ENCODE measurements around the gene ULK1. TPM values are rescaled to one million over a fixed set of nuclear protein-coding genes. Genes with fewer than 3 reads are reported as not detected.
"Not testable (repeated sequence)": the region's sequence is repeated elsewhere in the genome, so short reads cannot be mapped to it uniquely, and the experiment has no call there.

ULK1 gene
- total RNA-seq, 2 experiments from 2014 or later, result 85.0 to 91.6 TPM

DNA sequence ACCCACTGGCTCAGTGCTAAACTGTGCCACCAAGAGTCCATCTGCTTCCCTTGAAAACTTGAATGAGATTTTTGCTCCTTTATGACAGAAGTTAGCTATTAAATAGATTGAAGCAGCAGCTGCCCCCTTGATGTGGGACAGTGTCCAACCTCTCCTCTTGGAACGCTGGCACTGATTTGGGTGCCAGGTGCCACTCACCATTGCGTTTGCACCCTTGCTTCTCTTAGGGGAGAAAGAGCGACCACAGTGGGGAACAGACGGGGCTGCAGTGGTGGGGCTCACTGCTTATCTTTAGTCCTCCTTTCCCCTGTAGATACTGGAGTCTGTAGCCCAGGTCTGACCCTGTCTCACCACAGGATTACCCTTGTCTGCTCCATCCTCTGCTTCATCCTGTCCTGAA, 64.7 kb downstream of the ULK1 start:
- no peaks in the 10 kb centered on the region for H3K27me3 Mint-ChIP-seq
- TF ChIP-seq CTCF (IDR thresholded peaks at IDR 0.05), result no peak
- Histone ChIP-seq H3K9me3 (ENCODE audit: control insufficient read depth in 1 of 2, insufficient read depth in 1 of 2, low read length in 2 of 2) (no peaks in the 10 kb centered on the region), H3K36me3 (ENCODE audit: insufficient read depth, low read length) (peaks cover 15% of the 10 kb centered on the region), H3K27ac (ENCODE audit: low read depth in 1 of 2, low read length in 2 of 2) (no peak overlapping the region), H3K4me1 (ENCODE audit: insufficient read depth, low read length) (peaks cover 27% of the 10 kb centered on the region), H3K4me3 (ENCODE audit: low read length) (no peak overlapping the region), H3K27me3 (ENCODE audit: control insufficient read depth in 1 of 2, insufficient read depth in 2 of 2, low read length in 2 of 2) (no peaks in the 10 kb centered on the region)
- H3K4me1 Mint-ChIP-seq (ENCODE audit: low read depth), result peaks cover 66% of the 10 kb centered on the region
- ATAC-seq (ENCODE audit: poor library complexity), result no peak
- ChIA-PET POLR2A (no interaction called here), CTCF (no interaction called here)
- no peaks in the 10 kb centered on the region for H3K9me3 Mint-ChIP-seq
- no peak overlapping the region for H3K4me3 Mint-ChIP-seq
- H3K27ac Mint-ChIP-seq, result peak overlapping the region; percentile 78
- H3K36me3 Mint-ChIP-seq (ENCODE audit: low read depth), result peaks cover 34% of the 10 kb centered on the region
- DNase-seq, result no peak
- intact Hi-C loops (cut with DNase I, micrococcal nuclease), result no loop called here

GRCh38 chr12:131959641-131960589, 65.5 kb downstream of the ULK1 start:
- TF ChIP-seq CTCF (IDR thresholded peaks at IDR 0.05), result no peak
- H3K36me3 Mint-ChIP-seq (ENCODE audit: low read depth), result peaks cover 36% of the 10 kb centered on the region
- H3K27ac ChIP-seq (ENCODE audit: low read depth in 1 of 2, low read length in 2 of 2), result no peak overlapping the region
- ChIA-PET POLR2A (no interaction called here), CTCF (no interaction called here)
- no peaks in the 10 kb centered on the region for H3K9me3 ChIP-seq (ENCODE audit: control insufficient read depth in 1 of 2, insufficient read depth in 1 of 2, low read length in 2 of 2)
- H3K4me3 ChIP-seq (ENCODE audit: low read length), result no peak overlapping the region
- no peak for ATAC-seq (ENCODE audit: poor library complexity)
- intact Hi-C loops (cut with DNase I, micrococcal nuclease), result no loop called here
- peaks cover 18% of the 10 kb centered on the region for H3K36me3 ChIP-seq (ENCODE audit: insufficient read depth, low read length)
- peaks cover 24% of the 10 kb centered on the region for H3K4me1 ChIP-seq (ENCODE audit: insufficient read depth, low read length)
- H3K4me1 Mint-ChIP-seq (ENCODE audit: low read depth), result peaks cover 69% of the 10 kb centered on the region
- H3K4me3 Mint-ChIP-seq, result no peak overlapping the region
- H3K9me3 Mint-ChIP-seq, result no peaks in the 10 kb centered on the region
- H3K27ac Mint-ChIP-seq, result peak overlapping the region; percentile 78
- no peaks in the 10 kb centered on the region for H3K27me3 Mint-ChIP-seq
- DNase-seq, result no peak
- no peaks in the 10 kb centered on the region for H3K27me3 ChIP-seq (ENCODE audit: control insufficient read depth in 1 of 2, insufficient read depth in 2 of 2, low read length in 2 of 2)

- H3K4me1 Mint-ChIP-seq (ENCODE audit: low read depth), result peaks cover 74% of the 10 kb centered on the region
- peaks cover 22% of the 10 kb centered on the region for H3K36me3 ChIP-seq (ENCODE audit: insufficient read depth, low read length)
- CTCF ChIA-PET; H3K27ac ChIP-seq (ENCODE audit: low read depth in 1 of 2, low read length in 2 of 2); H3K27ac Mint-ChIP-seq; H3K9me3 ChIP-seq (ENCODE audit: control insufficient read depth in 1 of 2, insufficient read depth in 1 of 2, low read length in 2 of 2); H3K9me3 Mint-ChIP-seq; intact Hi-C loops (cut with DNase I, micrococcal nuclease); H3K4me3 Mint-ChIP-seq; DNase-seq; POLR2A ChIA-PET; H3K27me3 ChIP-seq (ENCODE audit: control insufficient read depth in 1 of 2, insufficient read depth in 2 of 2, low read length in 2 of 2); ATAC-seq (ENCODE audit: poor library complexity); H3K27me3 Mint-ChIP-seq; H3K4me3 ChIP-seq (ENCODE audit: low read length): not testable (repeated sequence)
- peaks cover 24% of the 10 kb centered on the region for H3K4me1 ChIP-seq (ENCODE audit: insufficient read depth, low read length)
- H3K36me3 Mint-ChIP-seq (ENCODE audit: low read depth), result peaks cover 43% of the 10 kb centered on the region
Measured at GRCh38 chr12:131960590-131961325, 66.3 kb downstream of the ULK1 start.

DNA sequence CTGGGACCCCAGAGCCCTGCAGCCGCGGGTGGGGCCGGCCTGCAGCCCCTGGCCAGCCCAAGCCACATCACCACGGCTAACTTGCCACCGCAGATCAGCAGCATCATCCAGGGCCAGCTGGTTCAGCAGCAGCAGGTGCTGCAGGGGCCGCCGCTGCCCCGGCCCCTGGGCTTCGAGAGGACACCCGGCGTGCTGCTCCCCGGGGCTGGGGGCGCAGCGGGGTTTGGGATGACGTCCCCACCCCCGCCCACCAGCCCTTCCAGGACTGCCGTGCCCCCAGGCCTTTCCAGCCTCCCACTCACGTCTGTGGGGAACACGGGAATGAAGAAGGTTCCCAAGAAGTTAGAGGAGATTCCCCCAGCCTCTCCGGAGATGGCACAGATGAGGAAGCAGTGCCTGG, 66.9 kb downstream of the ULK1 start:
- H3K4me3 ChIP-seq (ENCODE audit: low read length); POLR2A ChIA-PET; ATAC-seq (ENCODE audit: poor library complexity); H3K9me3 ChIP-seq (ENCODE audit: control insufficient read depth in 1 of 2, insufficient read depth in 1 of 2, low read length in 2 of 2); CTCF ChIA-PET; H3K27me3 Mint-ChIP-seq; H3K27ac ChIP-seq (ENCODE audit: low read depth in 1 of 2, low read length in 2 of 2); H3K9me3 Mint-ChIP-seq; H3K27me3 ChIP-seq (ENCODE audit: control insufficient read depth in 1 of 2, insufficient read depth in 2 of 2, low read length in 2 of 2); H3K4me3 Mint-ChIP-seq; intact Hi-C loops (cut with DNase I, micrococcal nuclease); DNase-seq: not testable (repeated sequence)
- Histone ChIP-seq H3K4me1 (ENCODE audit: insufficient read depth, low read length) (peaks cover 20% of the 10 kb centered on the region), H3K36me3 (ENCODE audit: insufficient read depth, low read length) (peaks cover 23% of the 10 kb centered on the region)
- peaks cover 68% of the 10 kb centered on the region for H3K4me1 Mint-ChIP-seq (ENCODE audit: low read depth)
- peak overlapping the region; percentile 51 for H3K27ac Mint-ChIP-seq
- peaks cover 40% of the 10 kb centered on the region for H3K36me3 Mint-ChIP-seq (ENCODE audit: low read depth)
